DMS 273 (cell line): Measurements from ENCODE around the gene CPSF7.
"Not testable (repeated sequence)": the region's sequence is repeated elsewhere in the genome, so short reads cannot be mapped to it uniquely, and the experiment has no call there.

Experiments
- DNase-seq: peaks from one replicate; lab custom pipeline; 2025; ENCODE audit not compliant: unreplicated experiment; lab: John Stamatoyannopoulos, UW

Gene CPSF7

DNA sequence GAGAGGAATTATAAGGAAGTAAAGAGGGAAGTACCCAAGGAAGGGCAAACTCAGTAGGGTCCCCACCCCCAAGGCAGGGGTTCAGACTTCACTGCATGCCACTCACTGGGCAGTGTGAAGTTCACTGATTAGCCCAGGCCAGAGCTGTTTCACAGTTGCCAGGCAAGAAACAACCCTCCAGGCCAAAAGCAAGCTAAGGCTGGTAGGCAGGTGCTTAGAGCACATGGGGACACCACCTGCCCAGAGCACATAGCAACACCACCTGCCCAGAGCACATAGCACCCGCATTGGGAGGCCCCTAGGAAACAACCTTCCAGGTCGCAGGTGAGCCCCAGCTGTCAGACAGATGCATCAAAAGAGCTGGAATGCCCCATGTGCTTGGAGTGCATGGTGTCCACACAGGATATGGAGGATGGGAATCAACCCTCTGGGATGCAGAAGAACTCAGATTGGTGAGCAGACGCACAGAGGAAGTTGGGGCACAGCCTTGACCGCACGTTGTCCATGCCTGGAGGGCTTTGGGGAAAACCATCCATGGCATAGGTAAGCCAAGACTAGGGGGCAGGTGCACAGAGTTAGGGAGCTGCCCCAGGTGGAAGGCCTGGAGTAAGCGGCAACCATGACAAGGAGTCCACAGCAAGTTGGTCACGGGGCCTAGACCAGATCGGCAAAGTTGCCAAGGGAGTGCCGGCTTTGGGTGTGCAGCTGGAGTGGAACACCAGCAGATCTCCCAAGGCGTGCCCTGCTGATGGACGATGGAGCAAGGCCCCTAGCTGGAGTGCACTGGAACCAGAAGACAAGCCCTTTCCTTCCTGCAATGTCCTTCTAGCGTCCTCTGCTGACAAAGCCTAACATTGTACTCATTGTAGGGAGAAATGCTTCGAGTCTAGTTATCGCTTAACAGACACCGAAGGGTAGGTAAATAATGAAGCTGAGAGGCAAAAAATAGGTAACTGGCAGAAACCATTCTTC lies 45.2 kb downstream of the CPSF7 start:
- peak; percentile 36 for DNase-seq

DNA sequence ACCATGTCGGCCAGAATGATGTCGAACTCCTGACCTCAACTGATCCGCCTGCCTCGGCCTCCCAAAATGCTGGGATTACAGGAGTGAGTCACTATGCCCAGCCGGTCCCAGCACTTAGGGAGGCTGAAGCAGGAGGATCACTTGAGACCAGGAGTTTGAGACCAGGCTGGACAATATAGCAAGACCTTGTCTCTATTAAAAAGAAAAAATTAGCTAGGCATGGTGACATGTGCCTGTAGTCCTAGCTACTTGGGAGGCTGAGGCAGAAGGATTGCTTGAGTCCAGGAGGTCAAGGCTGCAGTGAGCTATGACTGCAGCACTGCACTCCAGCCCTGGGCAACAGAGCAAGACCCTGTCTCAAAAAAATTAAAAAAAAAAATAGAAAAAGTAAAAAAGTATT lies 45.9 kb downstream of the CPSF7 start:
- DNase-seq, result not testable (repeated sequence)

DNA sequence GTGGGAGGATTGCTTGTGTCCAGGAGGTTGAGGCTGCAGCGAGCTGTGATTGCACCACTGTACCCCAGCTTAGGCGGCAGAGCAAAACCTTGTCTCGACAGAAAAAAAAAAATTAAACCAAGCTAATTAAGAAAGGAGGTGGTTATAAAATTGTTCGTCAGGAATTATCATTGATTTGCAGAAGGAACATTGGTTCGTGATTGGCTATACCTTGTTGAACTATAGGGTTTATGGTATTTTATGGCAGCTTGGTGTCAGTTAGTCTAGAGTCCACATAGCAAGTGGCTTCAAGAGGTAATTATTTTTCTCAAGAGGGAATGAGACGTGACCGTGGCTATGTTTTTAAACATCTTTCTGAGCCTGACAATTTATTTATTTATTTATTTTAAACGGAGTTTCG lies 48.9 kb downstream of the CPSF7 start:
- no peak for DNase-seq

DNA sequence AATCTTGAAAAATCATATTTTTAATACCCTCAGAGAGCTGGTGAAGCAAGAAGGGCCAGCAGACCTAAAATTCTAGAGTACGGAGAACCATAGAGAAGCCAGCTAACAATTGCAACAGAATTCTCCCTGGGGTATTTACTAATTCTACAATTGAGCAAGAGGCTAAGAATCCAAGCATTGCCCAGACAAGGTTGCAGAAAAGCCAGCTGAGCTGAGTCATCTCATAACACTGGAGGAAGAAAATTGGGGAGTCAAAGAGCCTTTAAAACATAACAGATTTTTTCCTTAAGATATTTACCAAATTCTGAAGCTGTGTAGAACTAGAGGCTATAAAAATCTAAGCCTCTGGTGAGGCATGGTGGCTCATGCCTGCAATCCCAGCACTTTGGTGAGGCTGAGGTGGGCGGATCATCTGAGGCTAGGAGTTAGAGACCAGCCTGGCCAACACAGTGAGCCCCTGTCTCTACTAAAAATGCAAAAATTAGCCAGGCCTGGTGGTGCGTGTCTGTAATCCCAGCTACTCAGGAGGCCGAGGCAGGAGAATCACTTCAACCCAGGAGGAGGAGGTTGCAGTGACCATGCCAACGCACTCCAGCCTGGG lies 51.0 kb downstream of the CPSF7 start:
- no peak for DNase-seq

DNA sequence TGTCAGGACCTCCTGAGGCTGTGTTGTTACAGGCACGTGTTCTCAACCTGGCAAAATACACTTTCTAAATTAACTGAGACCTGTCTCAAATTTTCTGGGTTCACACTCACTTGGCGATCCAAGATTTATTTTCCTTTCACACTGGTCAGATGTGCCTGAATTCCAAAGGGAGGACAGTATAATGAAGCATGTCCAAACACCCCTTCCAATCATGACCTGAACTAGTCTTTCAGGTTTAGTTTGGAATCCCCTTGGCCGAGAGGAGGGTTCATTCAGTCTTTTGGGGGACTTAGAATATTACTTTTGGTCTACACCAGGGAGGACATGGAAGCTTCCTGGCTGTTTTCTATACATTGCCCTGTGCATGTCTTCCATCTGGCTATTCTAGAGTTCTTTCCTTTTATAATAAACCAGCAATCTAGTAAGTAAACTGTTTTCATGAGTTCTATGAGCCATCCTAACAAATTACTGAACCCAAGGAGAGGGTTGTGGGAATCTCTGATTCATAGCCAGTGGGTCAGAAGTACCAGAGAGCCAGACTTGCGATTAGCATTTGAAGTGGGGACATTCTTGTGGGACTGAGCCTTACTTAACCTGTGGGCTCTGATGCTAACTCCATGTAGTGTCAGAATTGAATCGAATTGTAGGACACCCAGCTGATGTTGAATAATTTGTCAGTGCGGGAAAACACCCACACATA lies 52.2 kb downstream of the CPSF7 start:
- no peak for DNase-seq

DNA sequence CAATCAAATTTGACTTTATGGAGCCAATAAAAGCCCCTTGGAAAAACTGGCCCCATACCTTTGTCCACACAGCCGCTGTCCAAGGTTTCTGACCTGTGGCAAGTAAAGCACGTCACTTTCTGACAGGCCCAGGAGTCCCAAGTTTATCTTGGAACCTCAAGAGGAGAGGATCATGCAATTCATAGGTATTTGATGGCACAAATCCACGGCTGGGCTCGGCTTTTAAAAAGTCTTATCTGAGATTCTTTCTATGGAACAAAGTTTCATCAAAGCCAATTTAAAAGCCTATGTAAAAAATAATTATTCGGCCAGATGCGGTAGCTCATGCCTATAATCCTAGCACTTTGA lies 54.0 kb downstream of the CPSF7 start:
- no peak for DNase-seq

DNA sequence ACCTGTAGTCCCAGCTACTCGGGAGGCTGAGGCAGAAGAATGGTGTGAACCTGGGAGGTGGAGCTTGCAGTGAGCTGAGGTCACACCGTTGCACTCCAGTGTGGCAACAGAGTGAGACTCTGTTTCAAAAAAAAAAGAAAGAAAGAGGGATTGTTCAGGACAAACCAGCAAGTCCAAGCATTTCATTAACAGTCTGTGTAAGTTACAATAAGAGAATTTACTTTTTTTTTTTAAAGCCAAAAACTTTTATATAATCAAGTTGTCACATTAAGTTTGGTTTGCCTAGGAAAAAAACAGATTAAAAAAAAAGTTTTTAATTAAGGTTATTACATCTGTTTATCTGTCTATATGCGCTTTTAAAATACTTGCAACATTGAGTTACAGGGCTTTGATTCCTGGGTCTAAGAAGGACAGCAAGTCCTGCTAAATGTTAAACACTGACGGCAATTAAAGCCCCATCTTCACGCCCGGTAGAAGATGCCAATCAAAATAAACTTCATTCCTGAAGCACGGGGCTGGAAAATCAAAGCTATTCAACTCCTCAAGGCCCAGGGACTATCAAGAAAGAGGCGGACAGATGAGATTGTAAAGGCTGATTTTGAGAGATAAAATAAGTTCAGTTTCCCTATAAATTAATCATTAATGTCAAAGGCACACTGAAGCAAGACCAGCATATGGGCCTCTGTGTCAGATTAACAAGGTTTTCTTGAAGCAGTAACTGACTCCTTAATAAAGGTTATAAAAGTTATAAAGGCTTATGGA lies 56.9 kb downstream of the CPSF7 start:
- DNase-seq, result no peak

DNA sequence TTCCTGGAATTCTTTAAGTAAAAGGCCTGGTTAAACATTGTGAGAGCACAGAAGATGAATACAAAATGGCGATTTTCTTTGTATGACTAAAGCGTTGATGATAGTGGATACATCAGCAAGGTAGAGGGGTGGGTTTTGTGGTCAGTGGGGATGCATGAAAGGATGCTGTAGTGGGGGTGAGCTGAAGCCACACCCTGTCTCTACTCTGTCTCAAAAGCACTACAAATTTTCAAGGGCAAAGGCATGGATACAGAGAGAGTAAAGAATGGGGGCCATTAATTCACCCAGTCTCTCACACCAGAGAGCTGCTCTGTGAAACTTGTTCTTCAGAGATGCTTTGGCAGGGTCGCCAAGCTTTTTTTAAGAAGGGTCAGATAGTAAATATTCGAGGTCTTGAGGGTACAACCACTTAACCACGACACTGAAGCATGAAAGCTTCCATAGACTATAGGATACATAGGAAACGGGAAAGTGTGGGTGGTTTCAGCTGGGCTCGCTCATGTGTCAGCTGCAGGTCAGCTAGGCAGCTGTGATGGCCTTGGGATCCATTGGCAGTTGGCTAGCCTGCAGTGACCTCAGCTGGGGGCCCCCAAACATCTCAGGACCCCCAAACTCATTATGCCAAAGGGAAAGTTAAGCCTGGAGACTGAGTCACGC lies 59.3 kb downstream of the CPSF7 start:
- DNase-seq, result no peak

DNA sequence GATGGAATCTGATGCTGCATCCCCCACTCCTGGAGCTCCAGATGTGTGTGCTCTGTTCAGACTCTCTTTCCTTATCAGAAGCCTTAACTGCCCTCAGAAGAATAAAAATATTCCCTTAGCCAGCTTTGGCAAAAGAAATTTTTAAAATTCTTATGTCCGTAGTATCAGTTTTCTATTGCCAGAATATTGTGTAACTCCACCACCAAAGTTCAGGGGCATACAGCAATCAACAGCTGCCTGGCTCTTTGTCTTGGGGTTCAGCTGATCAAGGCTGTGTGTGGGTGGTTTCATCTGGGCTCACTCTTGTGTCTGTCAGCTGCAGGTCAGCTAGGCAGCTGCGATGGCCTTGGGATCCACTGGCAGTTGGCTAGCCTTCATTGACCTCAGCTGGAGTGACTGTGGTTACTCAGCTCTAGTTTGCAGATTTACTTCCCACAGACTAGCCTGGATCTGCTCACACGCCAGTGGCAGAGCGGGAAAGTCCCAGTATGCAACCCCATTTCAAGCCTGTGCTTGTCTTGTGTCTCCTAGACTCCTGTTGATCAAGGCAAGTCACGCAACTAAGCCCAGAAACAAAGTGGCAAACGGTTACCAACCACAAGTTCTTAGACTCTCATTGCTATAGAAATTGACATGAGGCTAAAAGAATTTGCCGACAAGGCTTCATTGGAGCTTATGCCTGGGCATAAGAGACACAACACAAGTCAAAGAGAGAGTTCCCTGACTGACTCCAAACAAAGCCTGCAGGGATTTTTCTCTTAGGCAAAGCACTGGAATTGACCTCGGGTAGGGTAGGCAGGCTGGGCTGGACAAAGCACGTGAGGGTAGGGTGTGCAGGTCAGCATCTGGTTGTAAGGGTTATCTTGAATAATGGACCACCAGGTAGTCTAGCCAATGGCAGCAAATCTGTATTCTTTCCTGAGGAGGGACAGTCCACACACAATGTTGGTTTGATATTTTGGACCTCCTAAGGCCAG lies 60.1 kb downstream of the CPSF7 start:
- no peak for DNase-seq

DNA sequence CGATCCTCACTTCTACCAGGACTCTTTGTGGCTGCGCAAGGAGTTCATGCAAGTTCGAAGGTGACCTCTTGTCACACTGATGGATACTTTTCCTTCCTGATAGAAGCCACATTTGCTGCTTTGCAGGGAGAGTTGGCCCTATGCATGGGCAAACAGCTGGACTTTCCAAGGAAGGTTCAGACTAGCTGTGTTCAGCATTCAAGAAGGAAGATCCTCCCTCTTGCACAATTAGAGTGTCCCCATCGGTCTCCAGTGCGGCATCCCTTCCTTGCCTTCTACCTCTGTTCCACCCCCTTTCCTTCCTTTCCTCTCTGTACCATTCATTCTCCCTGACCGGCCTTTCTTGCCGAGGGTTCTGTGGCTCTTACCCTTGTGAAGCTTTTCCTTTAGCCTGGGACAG lies 61.1 kb downstream of the CPSF7 start:
- no peak for DNase-seq

DNA sequence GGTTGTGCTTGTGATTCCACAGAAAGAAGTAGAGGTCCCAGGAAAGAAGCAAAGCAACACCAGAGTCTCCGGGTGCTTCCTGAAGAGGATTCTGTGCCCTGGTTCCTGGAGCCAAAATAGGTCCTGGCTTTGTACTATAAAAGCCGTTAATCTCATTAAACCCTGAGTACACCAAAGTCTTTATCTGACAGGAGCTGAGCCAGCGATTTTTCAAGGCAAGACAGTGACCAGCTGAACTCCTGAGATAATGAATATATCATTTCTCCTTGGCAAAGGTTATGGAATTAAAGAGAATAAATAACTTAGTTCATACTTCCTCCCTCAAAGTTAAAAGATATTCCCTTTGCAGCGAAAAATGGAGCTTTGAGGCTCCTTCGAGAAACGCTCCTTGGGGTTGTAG lies 62.4 kb downstream of the CPSF7 start:
- no peak for DNase-seq

DNA sequence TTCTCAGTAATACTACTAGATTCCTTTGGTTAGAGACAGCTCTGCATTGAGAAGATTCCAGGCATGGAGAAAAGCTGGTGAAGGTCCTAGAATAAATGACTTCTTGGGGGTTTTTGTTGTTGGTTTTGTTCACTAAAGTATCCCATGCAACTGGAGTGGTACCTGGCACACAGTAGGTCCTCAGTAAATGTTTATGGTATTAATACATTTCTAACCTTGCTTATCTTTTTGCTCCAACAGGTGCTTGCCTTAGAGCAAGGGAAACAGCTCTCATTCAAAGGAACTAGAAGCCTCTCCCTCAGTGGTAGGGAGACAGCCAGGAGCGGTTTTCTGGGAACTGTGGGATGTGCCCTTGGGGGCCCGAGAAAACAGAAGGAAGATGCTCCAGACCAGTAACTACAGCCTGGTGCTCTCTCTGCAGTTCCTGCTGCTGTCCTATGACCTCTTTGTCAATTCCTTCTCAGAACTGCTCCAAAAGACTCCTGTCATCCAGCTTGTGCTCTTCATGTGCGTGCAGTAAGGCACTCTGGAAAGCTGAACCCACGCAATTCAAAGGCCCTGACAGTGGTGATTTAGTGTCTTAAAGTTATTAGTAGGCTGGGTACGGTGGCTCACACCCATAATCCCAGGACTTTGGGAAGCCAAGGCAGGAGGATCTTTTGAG lies 65.6 kb downstream of the CPSF7 start:
- DNase-seq, result no peak

DNA sequence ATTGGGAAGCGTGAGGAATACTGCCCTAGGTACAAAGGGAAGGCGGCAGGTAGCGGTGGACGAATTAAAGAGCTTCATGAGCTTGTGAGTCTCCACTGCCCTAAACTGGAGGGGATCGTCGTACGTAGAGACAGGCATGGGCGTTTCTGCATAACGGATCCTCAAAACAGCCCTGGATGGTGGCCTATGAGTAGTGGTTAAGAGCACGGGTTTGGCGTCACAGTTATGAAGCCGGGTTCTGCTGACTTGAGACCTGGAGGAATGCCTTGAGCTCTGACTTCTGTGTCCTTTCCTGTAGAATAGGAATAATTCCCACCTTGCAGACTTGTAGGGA lies 67.3 kb downstream of the CPSF7 start:
- DNase-seq, result peak; percentile 62

DNA sequence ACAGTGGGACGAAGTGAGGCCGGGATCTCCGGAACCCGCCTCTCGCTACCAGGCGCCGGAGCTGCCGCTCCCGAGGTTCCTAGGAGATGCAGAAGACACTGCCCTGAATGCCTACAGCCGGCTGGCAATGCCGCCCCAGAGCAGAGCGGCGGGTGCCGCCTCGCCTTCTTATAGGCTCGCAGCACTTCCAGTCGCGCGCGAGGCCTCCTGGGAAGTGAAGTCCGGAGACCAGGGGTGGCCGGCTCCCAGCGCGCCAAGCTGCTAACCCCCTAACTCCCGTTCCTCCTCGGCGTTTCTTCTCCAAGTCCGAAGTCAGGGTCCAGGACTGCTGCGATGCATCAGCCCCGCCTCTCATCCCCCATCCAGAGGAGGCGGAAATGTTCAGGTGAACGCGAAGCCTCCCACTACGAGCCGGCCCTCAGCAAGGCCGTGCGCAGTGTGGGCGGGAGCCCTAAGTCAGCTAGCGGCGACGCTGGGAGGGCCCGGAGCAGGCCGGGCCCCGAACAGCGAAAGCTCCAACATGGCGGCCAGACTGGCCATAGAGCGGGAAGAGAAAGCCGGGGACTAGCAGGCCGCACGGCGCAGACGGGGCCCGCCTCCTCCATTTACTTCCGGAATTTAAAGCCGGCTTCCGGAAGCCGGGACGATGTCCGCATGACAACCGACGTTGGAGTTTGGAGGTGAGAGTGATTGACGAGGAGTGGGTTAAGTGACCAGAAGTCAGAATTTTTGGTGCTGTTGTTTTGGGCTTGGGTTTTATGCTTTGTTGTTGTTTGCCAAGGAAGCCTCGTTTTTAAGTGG lies 67.8 kb downstream of the CPSF7 start, which contains the start of the genes CYB561A3 and TMEM138:
TSS of gene CYB561A3 (minus strand) at position 142 of the 801 bp plus-strand sequence. CDS start 5,169 bp downstream, outside the sequence.
TSS of gene TMEM138 (plus strand) at position 634 of the 801 bp plus-strand sequence. CDS start 2,017 bp downstream, outside the sequence.
- DNase-seq, result peak; percentile 95

DNA sequence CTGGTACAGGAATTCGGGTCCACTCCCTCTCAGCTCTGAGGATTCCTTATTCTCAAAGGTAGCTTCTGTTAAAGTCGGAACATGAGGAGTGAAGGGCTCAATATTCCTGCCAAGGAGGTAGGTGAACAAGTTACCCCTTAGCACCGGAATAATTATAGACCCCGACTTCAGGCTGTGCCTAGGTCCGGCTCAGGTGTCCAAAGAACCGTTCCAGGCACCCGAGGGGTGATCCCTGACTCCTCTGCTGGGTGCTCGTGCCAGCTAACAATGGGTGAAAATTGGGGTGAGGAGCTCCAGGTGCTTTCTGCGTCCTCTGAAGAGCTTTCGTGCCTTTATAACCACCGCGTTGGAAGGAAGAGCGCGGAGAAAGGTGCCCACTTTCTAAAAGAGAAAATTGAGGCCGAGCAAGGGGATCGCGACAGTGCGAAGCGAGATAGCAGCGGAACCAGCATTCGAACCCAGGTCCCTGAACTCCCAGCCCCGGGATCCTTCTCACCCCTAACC lies 68.5 kb downstream of the CPSF7 start:
- DNase-seq, result no peak

DNA sequence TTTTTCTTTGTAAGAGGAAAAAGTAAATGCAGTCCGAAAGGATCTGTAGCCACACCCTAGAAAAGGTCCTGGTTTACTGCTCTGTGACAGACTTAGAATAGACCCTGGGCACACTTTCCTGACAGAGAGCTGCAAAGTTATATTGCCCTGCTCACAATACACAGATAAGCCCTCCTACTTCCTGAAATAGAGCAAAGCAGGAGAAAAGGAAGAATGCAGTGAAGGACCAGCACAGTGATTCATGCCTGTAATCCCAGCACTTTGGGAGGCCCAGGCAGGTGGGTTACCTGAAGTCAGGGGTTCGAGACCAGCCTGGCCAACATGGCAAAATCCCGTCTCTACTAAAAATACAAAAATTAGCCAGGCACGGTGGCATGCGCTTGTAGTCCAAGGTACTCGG lies 70.3 kb downstream of the CPSF7 start:
- no peak for DNase-seq

DNA sequence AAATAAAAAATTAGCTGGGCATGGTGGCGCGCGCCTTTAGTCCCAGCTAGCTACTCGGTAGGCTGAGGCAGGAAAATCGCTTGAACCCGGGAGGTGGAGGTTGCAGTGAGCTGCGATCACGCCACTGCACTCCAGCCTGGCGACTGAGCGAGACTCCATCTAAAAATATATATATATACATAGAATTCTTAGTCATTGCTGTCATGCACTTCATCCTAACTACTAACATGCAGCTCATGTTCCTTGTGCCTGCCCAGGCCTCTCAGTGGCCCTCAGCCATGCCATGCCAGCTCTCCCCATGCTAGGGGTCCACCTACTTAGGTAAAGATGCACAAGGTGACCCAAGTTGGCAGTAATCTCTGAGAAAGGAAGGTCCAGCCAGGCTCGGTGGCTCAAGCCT lies 71.2 kb downstream of the CPSF7 start:
- no peak for DNase-seq

DNA sequence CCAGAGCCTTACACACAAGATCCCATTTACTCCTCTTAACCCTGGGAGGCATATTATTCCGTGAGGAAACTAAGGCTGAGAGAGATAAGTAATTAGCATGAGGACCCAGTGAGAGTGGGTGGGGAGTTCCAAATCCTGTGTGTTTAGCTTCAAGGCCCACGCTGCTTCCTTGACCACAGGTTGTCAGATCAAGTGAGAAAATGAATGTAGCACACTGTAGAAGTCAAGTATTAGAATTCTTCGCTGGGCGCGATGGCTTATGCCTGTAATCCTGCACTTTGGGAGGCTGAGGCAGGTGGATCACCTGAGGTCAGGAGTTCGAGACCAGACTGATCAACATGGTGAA lies 71.9 kb downstream of the CPSF7 start:
- no peak for DNase-seq
